GM19238 (cell line): ENCODE results near the gene LINC00237.

Source experiments
- DNase-seq: peaks from one replicate; pipeline ENCODE4 v3.0.0; 2011; ENCODE audit warnings: low spot score; ENCODE audit not compliant: insufficient read length

The LINC00237 gene

GRCh38 chr20:21049305-21049828 lies 56.8 kb downstream of the LINC00237 start:
- no peak for DNase-seq

- peak; percentile 23 for DNase-seq
Observed at GRCh38 chr20:21048841-21049273, 57.3 kb downstream of the LINC00237 start.

DNA sequence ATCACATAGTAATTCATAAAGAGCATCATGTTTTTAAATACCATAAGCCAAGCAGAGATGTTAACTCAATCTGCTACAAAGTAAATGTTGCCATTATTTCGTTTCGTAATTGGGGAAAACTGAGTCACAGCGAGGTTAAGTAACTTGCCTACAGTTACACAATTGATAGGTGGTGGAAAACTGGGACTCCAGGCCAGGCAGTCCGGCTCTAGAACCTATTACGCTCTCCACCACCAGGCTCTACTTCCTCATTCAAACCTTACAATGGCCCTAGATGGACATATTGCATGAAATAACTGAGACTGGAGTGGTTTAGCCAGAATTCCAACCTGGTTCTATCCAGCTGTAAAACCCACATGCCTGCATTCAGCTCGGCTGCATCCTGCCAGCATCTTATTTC lies 58.2 kb downstream of the LINC00237 start:
- no peak for DNase-seq

DNA sequence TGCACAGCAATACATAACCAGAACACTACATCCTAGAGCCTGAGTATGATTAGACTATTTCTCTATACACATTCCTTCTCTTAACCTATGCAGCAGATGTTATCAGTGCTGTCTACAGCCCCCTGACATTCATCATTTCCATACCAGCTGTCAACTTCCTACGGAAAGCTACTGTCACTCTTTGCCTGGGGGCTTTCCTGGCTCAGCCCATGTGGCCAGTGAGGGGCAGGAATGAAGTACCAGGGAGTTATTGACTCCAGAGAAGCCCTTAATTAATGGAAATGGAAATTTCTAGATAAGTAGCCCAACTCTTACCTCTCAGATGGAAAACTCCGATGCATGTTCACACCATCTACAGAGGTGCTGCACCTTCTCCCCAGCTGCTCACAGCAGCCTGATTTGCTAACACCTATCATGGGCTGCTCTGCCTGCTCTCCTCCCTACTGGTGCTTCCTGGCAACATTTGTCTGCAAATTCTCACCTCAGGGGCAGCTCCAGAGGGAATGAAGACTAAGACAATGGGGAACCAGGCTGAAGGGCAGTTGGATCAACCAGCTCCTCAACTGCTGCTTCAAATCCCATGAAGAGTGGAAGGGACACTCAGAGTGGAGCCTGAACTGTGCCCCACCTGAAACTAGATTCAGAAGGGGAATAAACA lies 59.6 kb downstream of the LINC00237 start:
- no peak for DNase-seq
